GM21360 (cell line): ENCODE measurements around the gene CYB5R4.
"Not testable (repeated sequence)": the region's sequence is repeated elsewhere in the genome, so short reads cannot be mapped to it uniquely, and the experiment has no call there.

Source experiments
- ATAC-seq: cut with Tn5 transposase; IDR thresholded peaks from one replicate; pipeline ENCODE4 v1.9.1; 2021; ENCODE audit warnings: mild to moderate bottlenecking, moderate library complexity; ENCODE audit not compliant: unreplicated experiment

The CYB5R4 gene

GRCh38 chr6:83860782-83861495, 1.4 kb downstream of the CYB5R4 start:
- no peak for ATAC-seq

DNA sequence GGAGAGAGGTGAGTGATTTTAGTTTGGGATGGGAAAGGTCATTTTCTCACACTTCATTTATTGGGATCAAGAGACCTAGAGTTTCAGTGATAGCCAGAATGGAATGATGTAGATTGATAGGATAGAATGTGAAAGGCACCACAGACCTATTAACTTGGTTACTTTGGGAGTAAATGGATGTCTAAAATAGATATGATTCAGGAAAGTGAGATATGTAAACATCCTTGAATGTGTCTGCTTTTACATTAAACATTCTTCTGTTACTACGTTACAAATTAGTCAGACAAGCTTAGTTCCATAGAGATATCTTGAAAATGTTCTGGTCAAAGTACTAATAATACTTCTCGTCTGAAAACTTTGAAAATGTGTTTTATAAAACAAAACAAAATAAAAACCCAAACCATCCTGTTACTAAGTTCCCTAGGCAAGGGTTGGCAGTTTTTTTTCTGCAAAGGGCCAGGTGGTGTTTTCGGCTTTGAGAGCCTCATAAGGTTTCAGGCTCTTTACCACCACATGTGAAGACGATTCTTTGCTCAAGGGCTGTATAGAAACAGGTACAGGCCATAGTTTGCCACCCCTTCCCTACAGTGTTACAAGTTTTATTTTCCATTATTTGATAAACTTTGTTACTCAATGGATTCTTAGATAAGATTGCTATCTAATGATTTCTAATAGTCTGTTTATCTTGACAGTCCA, 3.4 kb downstream of the CYB5R4 start:
- ATAC-seq = no peak

DNA sequence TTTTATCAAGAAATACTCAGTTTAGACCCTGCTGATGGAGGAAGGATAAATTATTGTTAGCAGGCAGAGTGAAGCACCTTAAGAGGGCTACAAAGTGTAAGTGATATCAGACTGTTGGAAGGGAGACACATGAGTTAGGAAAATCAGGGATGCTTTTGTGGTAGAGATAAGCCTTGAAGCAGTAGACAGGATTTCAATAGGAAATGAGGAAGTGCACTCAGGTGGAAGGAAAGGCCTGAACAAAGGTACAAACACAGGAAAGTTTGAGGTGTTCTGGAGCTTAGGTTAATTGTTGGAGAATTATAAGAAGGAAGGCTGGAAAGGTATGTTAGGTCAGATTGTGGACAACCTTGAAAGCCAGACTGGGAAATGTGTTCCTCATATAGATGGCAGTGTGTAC, 7.6 kb downstream of the CYB5R4 start:
- ATAC-seq = no peak

DNA sequence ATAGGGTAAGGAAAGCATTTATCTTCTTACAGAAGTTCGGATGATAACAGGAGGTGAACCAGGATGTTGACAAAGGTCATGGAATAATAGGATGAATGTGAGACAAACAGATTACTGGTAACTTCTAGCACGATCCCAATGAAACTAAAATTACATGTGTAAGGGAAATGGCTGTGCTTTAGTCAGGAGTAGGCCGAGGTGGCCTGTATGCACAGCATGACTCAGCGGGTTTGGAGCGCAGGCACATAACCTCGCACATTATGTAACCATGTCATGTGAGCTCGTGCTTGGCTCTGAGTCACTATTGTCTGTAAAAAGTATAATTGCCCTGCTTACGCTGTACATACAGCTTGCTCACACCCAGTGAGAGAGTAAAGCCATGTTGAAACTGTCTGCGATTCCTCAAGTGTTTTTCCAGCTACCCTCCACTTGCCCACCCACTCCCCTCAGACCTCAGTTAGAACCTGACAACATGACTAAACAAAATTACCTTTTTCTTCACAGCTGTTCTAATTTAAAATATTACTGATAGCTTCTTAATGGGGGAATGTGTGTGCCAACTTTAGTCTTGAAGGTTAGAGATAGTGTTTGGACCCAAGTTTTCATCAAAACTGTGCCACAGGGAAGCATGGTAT, 8.2 kb downstream of the CYB5R4 start:
- no peak for ATAC-seq

DNA sequence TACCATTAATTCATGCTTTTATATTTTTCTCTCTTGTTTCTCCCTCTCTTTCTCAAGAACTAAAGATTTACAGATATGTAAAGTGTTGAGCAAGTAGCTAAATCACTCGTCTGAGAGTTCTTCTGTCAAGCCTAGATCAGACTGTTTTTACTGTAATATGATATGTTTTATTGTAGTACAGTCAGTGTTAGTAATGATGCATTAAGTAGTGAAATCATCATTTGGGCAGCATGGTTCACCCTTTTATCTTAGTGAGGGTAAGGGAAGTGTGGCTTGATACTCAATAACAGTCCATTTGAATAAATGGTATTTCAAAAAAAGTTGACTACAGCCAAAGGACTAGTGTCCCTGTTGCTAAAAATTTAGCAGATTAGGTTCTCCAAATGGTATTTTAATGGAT, 9.2 kb downstream of the CYB5R4 start:
- no peak for ATAC-seq

DNA sequence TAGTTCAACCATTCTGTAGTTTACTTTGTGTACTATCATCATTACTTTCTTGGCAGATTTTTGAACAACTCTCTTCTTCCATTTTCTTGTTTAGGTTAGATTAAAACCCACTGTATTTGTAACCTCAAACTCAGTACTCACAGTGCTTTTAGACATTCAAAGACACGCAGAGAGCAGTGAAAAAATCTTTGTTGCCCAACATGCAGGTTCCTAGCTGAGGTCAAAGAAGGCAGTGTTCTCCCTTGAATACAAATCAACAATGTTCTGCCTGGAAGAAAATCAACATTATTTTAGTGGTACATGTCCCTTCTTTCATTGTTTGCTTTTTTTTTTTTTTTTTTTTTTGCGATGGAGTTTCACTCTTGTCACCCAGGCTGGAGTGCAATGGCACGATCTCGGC, 11.2 kb downstream of the CYB5R4 start:
- ATAC-seq = no peak

- no peak for ATAC-seq
These were observed 13.1 kb downstream of the CYB5R4 start for GRCh38 chr6:83872386-83873118.

DNA sequence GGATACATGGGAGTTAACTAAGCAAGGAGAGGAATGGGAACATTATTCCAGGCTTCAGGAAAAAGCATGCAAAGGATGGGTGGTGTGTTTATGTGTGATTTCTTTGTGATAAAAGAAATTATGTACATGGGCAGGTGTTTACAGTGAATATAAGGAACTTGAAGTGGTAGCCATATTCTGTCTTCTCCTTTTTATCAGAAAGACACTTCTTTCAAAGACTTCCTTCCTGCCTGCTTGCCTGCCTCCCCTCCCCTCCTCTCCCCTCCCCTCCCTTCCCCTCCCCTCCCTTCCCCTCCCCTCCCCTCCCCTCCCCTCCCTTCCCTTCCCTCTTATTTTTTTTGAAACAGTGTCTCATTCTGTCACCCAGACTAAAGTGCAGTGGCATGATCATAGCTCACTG, 14.4 kb downstream of the CYB5R4 start:
- no peak for ATAC-seq

DNA sequence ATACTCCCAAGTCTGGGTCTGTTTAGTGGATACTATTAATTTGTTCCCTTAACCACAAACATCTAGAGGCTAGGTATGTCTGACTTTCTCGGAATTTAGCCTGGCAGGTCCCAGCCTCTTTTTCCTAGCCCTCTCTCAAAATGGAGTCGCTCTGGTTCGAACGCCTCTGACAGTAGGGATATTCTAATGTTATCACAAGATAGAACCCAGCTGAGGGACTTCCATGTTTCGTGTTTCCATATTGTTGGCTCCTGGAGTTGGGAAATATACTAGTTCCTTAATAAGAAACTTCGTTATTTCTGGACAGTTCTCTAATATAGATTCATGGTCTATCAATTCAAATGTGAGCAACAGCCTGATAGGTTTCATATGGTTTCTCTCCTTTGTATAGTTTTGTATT, 16.4 kb downstream of the CYB5R4 start:
- no peak for ATAC-seq

DNA sequence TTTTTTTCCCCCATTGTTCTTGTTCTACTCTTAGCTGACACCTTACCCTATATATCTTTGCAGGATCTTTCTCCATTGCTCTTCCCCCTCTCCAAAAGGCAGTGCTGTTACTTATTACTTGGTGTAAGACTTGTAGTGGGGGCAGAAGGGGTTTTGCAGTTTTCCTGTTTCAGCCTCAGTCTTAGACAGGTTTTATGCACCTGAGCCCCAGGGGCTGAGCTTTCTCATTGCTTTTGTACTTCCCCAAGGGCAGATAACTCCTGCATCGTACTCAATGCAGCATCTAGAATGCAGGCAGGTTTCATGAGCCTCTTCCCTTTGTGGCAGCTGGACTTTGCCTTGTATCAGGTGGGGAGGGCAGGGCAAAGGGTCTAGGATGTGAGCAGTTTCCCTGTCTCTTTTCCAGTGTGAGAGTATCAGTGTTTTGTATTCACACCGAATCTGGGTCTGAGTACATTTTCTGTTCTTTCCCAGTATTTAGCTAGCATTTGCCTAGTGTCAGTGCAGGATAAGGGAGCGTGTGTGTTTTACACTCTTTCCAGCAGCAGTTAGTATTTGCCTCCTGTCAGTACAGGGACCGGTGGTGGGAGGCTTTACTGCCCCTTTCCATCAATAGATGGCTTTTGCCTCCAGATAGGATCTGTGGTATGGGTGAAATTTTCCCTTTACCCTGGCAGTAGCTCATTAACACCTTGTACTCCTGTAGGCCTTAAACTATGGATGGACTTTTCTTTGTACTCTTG, 19.6 kb downstream of the CYB5R4 start:
- ATAC-seq = no peak

DNA sequence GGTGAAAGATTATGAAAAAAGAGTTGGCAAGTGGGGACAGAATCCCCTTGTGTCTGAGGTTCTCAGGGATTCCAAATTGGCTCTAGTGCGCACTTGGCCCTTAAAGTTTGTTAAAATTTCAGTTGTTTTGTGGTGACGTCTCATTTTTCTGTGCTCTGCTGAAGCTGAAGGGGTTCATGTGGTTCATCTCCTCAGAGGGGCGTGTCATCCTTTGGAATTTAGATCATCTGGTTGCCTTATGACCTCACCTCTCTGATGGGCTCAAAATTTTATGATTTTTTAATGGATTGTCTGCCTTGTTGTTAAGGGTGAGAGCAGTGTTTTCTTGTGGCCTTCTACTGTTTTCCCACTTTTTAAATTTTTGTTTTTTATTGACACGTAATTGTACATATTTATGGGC, 20.3 kb downstream of the CYB5R4 start:
- ATAC-seq = no peak

GRCh38 chr6:83883240-83883639, 23.8 kb downstream of the CYB5R4 start:
- ATAC-seq = no peak

GRCh38 chr6:83884523-83884922, 25.0 kb downstream of the CYB5R4 start:
- ATAC-seq = peak; percentile 95

DNA sequence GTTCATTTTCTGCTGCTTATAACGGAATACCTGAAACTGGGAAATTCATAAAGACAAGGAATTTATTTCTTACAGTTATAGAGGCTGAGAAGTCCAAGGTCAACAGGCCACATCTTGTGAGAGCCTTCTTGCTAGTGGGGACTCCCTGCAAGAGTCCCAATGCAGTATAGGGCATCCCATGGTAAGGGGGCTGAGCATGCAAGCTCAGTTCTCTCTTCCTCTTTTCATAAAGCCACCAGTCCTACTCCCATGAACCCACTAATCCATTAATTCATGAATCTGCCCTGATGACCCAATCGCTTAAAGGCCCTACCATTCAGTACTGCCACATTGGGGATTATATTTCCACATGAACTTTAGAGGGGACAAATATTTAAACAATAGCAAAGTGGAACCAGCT, 26.5 kb downstream of the CYB5R4 start:
- no peak for ATAC-seq

GRCh38 chr6:83889621-83890020, 30.1 kb downstream of the CYB5R4 start:
- ATAC-seq = no peak

- ATAC-seq = no peak
These were observed 31.0 kb downstream of the CYB5R4 start for GRCh38 chr6:83890520-83890919.

GRCh38 chr6:83891586-83891985, 32.1 kb downstream of the CYB5R4 start:
- ATAC-seq = no peak

DNA sequence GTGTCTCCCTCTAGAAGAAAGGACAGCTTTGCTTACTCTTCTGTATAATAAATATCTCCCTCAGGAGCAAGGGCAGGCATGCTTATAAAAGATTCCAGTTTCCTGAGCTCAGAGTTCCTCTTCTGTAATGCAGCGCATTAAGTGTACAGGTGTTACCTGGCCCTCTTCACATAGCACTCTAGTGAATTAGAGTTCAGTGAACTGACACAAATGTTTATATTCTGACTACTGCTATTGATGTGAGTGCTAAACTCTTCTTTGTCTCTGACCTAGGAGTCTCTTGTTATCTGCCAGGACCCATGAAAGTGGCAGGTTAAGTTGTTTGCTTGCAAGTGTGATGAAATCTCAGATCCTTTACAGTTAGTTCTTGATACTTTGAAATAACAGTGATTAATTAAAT, 33.5 kb downstream of the CYB5R4 start:
- no peak for ATAC-seq

DNA sequence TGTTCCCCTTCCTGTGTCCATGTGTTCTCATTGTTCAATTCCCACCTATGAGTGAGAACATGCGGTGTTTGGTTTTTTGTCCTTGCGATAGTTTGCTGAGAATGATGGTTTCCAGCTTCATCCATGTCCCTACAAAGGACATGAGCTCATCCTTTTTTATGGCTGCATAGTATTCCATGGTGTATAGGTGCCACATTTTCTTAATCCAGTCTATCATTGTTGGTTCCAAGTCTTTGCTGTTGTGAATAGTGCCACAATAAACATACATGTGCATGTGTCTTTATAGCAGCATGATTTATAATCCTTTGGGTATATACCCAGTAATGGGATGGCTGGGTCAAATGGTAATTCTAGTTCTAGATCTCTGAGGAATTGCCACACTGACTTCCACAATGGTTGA, 37.6 kb downstream of the CYB5R4 start:
- ATAC-seq = not testable (repeated sequence)

DNA sequence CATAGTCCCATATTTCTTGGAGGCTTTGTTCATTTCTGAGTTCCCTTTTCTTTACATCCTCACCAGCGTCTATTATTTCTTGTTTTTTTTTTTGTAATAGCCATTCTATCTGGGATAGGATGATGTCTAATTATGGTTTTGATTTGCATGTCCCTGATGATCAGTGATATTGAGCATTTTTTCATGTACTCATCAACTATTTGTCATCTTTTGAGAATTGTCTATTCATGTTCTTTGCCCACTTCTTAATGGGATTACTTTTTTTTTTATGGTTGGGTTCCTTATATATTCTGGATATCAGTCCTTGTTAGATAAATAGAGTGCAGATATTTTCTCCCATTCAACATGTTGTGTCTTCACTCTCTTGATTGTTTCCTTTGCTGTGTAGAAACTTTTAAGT, 42.1 kb downstream of the CYB5R4 start:
- ATAC-seq = no peak

- ATAC-seq = no peak
These were observed 44.9 kb downstream of the CYB5R4 start for GRCh38 chr6:83904395-83904794.
